NCI-H1092 treated with DMSO at 0.1 percent for 48 hours (cell line): ENCODE results near the gene DNAH7.
"Not testable (repeated sequence)": the region's sequence is repeated elsewhere in the genome, so short reads cannot be mapped to it uniquely, and the experiment has no call there.

ENCODE experiments used
- DNase-seq: peaks from one replicate; lab custom pipeline; 2025; lab: John Stamatoyannopoulos, UW

The DNAH7 gene

GRCh38 chr2:195721042-195721441 lies 347.6 kb downstream of the DNAH7 start:
- no peak for DNase-seq

GRCh38 chr2:195716466-195716865 lies 352.2 kb downstream of the DNAH7 start:
- DNase-seq: no peak

- no peak for DNase-seq
Observed at GRCh38 chr2:195711478-195711877, 357.2 kb downstream of the DNAH7 start.

GRCh38 chr2:195709901-195710806 lies 358.5 kb downstream of the DNAH7 start:
- no peak for DNase-seq

GRCh38 chr2:195706161-195706900 lies 362.3 kb downstream of the DNAH7 start:
- DNase-seq: no peak

- no peak for DNase-seq
Observed at GRCh38 chr2:195700480-195700879, 368.2 kb downstream of the DNAH7 start.

GRCh38 chr2:195697681-195698220 lies 370.9 kb downstream of the DNAH7 start:
- no peak for DNase-seq

- DNase-seq: no peak
Observed at GRCh38 chr2:195696012-195696411, 372.6 kb downstream of the DNAH7 start.

GRCh38 chr2:195695002-195695631 lies 373.5 kb downstream of the DNAH7 start:
- DNase-seq: no peak

- no peak for DNase-seq
Observed at GRCh38 chr2:195694553-195694952, 374.1 kb downstream of the DNAH7 start.

GRCh38 chr2:195692531-195692930 lies 376.1 kb downstream of the DNAH7 start:
- DNase-seq: not testable (repeated sequence)
